Trophoblast cell (in vitro differentiated cells and primary cell): Measurements from ENCODE around the gene KLHL11.

Source experiments
- DNase-seq, 2 donors: peaks; one replicate each; pipeline ENCODE4 v3.0.0-alpha.2; 2016
- H2AFZ ChIP-seq: 2 replicates; pipeline ENCODE4 v1.6.1; 2013; ENCODE audit warnings: low read length, moderate library complexity, mild to moderate bottlenecking; ENCODE audit not compliant: insufficient read depth, poor library complexity
- H2AK5ac ChIP-seq: 2 replicates; pipeline ENCODE4 v1.6.1; 2013; ENCODE audit warnings: mild to moderate bottlenecking, low read length
- H2BK120ac ChIP-seq: 2 replicates; pipeline ENCODE4 v1.6.1; 2013; ENCODE audit warnings: low read length, mild to moderate bottlenecking, moderate library complexity; ENCODE audit not compliant: insufficient read depth, poor library complexity
- H2BK12ac ChIP-seq: 2 replicates; pipeline ENCODE4 v1.6.1; 2013; ENCODE audit warnings: mild to moderate bottlenecking, low read length, moderate library complexity
- H2BK5ac ChIP-seq: 2 replicates; pipeline ENCODE4 v1.6.1; 2013; ENCODE audit warnings: low read length, low read depth, moderate library complexity, mild to moderate bottlenecking; ENCODE audit not compliant: poor library complexity
- H3K14ac ChIP-seq: 2 replicates; pipeline ENCODE4 v1.6.1; 2013; ENCODE audit warnings: mild to moderate bottlenecking, low read length
- H3K18ac ChIP-seq: 2 replicates; pipeline ENCODE4 v1.6.1; 2013; ENCODE audit warnings: mild to moderate bottlenecking, low read length
- H3K23ac ChIP-seq: 2 replicates; pipeline ENCODE4 v1.6.1; 2013; ENCODE audit warnings: low read length
- H3K27ac ChIP-seq: 2 replicates; pipeline ENCODE4 v1.5.1; 2013; ENCODE audit warnings: low read depth, mild to moderate bottlenecking, inconsistent platforms, low read length, moderate library complexity
- H3K27me3 ChIP-seq: 2 replicates; pipeline ENCODE4 v1.6.1; 2013; ENCODE audit warnings: inconsistent platforms, mild to moderate bottlenecking, low read length, moderate library complexity; ENCODE audit not compliant: insufficient read depth
- H3K36me3 ChIP-seq, 2 experiments: 1 replicate in 1 of 2; 2 replicates in 1 of 2; pipeline ENCODE4 v1.6.1; 2013; ENCODE audit warnings: low read length in 2 of 2, mild to moderate bottlenecking in 2 of 2, moderate library complexity in 1 of 2; ENCODE audit not compliant: insufficient read depth in 2 of 2, control insufficient read depth in 1 of 2
- H3K4ac ChIP-seq: 2 replicates; pipeline ENCODE4 v1.6.1; 2013; ENCODE audit warnings: low read depth, mild to moderate bottlenecking, low read length, moderate library complexity
- H3K4me1 ChIP-seq, 2 experiments: 1 replicate in 1 of 2; 2 replicates in 1 of 2; pipeline ENCODE4 v1.6.1; 2013; ENCODE audit warnings: low read length in 2 of 2, mild to moderate bottlenecking in 2 of 2, moderate library complexity in 1 of 2; ENCODE audit not compliant: insufficient read depth in 2 of 2, control insufficient read depth in 1 of 2
- H3K4me2 ChIP-seq: 2 replicates; pipeline ENCODE4 v1.6.1; 2013; ENCODE audit warnings: inconsistent platforms, mild to moderate bottlenecking, low read length, moderate library complexity
- H3K4me3 ChIP-seq: 2 replicates; pipeline ENCODE4 v1.5.1; 2013; ENCODE audit warnings: mild to moderate bottlenecking, low read depth, low read length, inconsistent platforms
- H3K79me1 ChIP-seq: one replicate; pipeline ENCODE4 v1.6.1; 2013; ENCODE audit warnings: low read length
- H3K79me2 ChIP-seq: 2 replicates; pipeline ENCODE4 v1.6.1; 2013; ENCODE audit warnings: low read length, mild to moderate bottlenecking; ENCODE audit not compliant: control insufficient read depth, insufficient read depth, poor library complexity
- H3K9ac ChIP-seq: 2 replicates; pipeline ENCODE4 v1.6.1; 2013; ENCODE audit warnings: mild to moderate bottlenecking, low read length
- H3K9me3 ChIP-seq: 2 replicates; pipeline ENCODE4 v1.6.1; 2013; ENCODE audit warnings: low read depth, mild to moderate bottlenecking, control low read depth, inconsistent platforms, low read length; ENCODE audit not compliant: insufficient read depth
- H4K12ac ChIP-seq: 2 replicates; pipeline ENCODE4 v1.6.1; 2013; ENCODE audit warnings: low read depth, mild to moderate bottlenecking, low read length, moderate library complexity
- H4K8ac ChIP-seq: 2 replicates; pipeline ENCODE4 v1.6.1; 2013; ENCODE audit warnings: low read depth, mild to moderate bottlenecking, low read length, moderate library complexity
- H4K91ac ChIP-seq: one replicate; pipeline ENCODE4 v1.6.1; 2013; ENCODE audit warnings: low read depth, mild to moderate bottlenecking, low read length, moderate library complexity
- WGBS: extraction: QIAGEN DNeasy Blood & Tissue Kit; methylation state at CpG from one replicate; pipeline ENCODE4 v1.1.7; 2013; ENCODE audit warnings: missing lambda C conversion rate; ENCODE audit not compliant: insufficient read length, insufficient coverage; ENCODE audit errors: extremely low coverage; 5-methylcytosine and 5-hydroxymethylcytosine counted together

KLHL11 gene

GRCh38 chr17:41873559-41874292 lies 8.5 kb upstream of the KLHL11 start:
- WGBS = no CpG with 5 or more reads among the region's 10 CpGs
- no peak for DNase-seq
- no peak overlapping the region for H3K9ac ChIP-seq
- H3K79me1 ChIP-seq = no peaks in the 10 kb centered on the region
- no peak overlapping the region for H3K4me2 ChIP-seq
- H4K8ac ChIP-seq = no peak overlapping the region
- H3K9me3 ChIP-seq = peaks cover 2% of the 10 kb centered on the region
- H3K27me3 ChIP-seq = no peaks in the 10 kb centered on the region
- H3K18ac ChIP-seq = no peak overlapping the region
- no peak overlapping the region for H2AFZ ChIP-seq
- H3K79me2 ChIP-seq = no peaks in the 10 kb centered on the region
- no peak overlapping the region for H4K12ac ChIP-seq
- H3K4me1 ChIP-seq = no peaks in the 10 kb centered on the region
- H3K23ac ChIP-seq = no peak overlapping the region
- no peak overlapping the region for H2BK120ac ChIP-seq
- H3K4ac ChIP-seq = no peak overlapping the region
- no peak overlapping the region for H3K27ac ChIP-seq
- no peak overlapping the region for H3K14ac ChIP-seq
- peaks cover 58 to 67% of the 10 kb centered on the region in 2 experiments for H3K36me3 ChIP-seq
- H2BK12ac ChIP-seq = no peak overlapping the region
- peak overlapping the region; percentile 26 for H3K4me3 ChIP-seq
- no peak overlapping the region for H2AK5ac ChIP-seq
- H4K91ac ChIP-seq = no peak overlapping the region
- H2BK5ac ChIP-seq = no peak overlapping the region

GRCh38 chr17:41871789-41872188 lies 6.6 kb upstream of the KLHL11 start:
- Histone ChIP-seq H4K12ac (no peak overlapping the region), H3K14ac (no peak overlapping the region), H3K4me3 (no peak overlapping the region), H3K36me3 (peaks cover 47 to 62% of the 10 kb centered on the region in 2 experiments), H3K18ac (no peak overlapping the region), H2BK120ac (no peak overlapping the region), H3K27me3 (no peaks in the 10 kb centered on the region), H3K4me2 (no peak overlapping the region), H2BK5ac (no peak overlapping the region), H3K23ac (no peak overlapping the region), H4K91ac (no peak overlapping the region), H3K79me2 (no peaks in the 10 kb centered on the region), H2AFZ (no peak overlapping the region), H3K4ac (no peak overlapping the region), H3K9me3 (no peaks in the 10 kb centered on the region), H3K9ac (peak overlapping the region; percentile 28), H3K79me1 (no peaks in the 10 kb centered on the region), H2BK12ac (no peak overlapping the region), H3K27ac (no peak overlapping the region), H3K4me1 (no peaks in the 10 kb centered on the region), H4K8ac (no peak overlapping the region), H2AK5ac (no peak overlapping the region)
- no CpG with 5 or more reads among the region's 10 CpGs for WGBS
- no peak for DNase-seq

GRCh38 chr17:41870627-41871026 lies 5.4 kb upstream of the KLHL11 start:
- Histone ChIP-seq H3K4me3 (no peak overlapping the region), H3K14ac (no peak overlapping the region), H3K36me3 (peaks cover 51 to 65% of the 10 kb centered on the region in 2 experiments), H3K4me1 (no peaks in the 10 kb centered on the region), H3K9me3 (no peaks in the 10 kb centered on the region), H4K8ac (no peak overlapping the region), H3K79me2 (no peaks in the 10 kb centered on the region), H3K18ac (no peak overlapping the region), H3K23ac (no peak overlapping the region), H3K27me3 (no peaks in the 10 kb centered on the region), H3K4me2 (no peak overlapping the region), H2AK5ac (no peak overlapping the region), H3K9ac (no peak overlapping the region), H2BK120ac (no peak overlapping the region), H2AFZ (no peak overlapping the region), H4K91ac (no peak overlapping the region), H2BK12ac (no peak overlapping the region), H2BK5ac (no peak overlapping the region), H3K4ac (no peak overlapping the region), H3K27ac (no peak overlapping the region), H4K12ac (no peak overlapping the region), H3K79me1 (no peaks in the 10 kb centered on the region)
- no peak for DNase-seq
- WGBS = no CpG with 5 or more reads among the region's 7 CpGs

GRCh38 chr17:41870097-41870496 lies 4.9 kb upstream of the KLHL11 start:
- Histone ChIP-seq H4K12ac (no peak overlapping the region), H2BK120ac (no peak overlapping the region), H2BK12ac (no peak overlapping the region), H2AFZ (no peak overlapping the region), H3K9ac (no peak overlapping the region), H3K18ac (no peak overlapping the region), H2AK5ac (no peak overlapping the region), H3K23ac (no peak overlapping the region), H4K91ac (no peak overlapping the region), H3K4ac (no peak overlapping the region), H3K79me2 (peaks cover under 1% of the 10 kb centered on the region), H3K9me3 (no peaks in the 10 kb centered on the region), H2BK5ac (no peak overlapping the region), H3K27me3 (no peaks in the 10 kb centered on the region), H4K8ac (no peak overlapping the region), H3K14ac (no peak overlapping the region), H3K79me1 (peaks cover under 1% of the 10 kb centered on the region), H3K4me2 (no peak overlapping the region), H3K4me3 (no peak overlapping the region), H3K27ac (no peak overlapping the region), H3K36me3 (peaks cover 49 to 63% of the 10 kb centered on the region in 2 experiments), H3K4me1 (no peaks in the 10 kb centered on the region)
- DNase-seq = no peak
- no CpG with 5 or more reads among the region's 2 CpGs for WGBS
